Measurements from ENCODE around the gene IL12RB1.

DNA sequence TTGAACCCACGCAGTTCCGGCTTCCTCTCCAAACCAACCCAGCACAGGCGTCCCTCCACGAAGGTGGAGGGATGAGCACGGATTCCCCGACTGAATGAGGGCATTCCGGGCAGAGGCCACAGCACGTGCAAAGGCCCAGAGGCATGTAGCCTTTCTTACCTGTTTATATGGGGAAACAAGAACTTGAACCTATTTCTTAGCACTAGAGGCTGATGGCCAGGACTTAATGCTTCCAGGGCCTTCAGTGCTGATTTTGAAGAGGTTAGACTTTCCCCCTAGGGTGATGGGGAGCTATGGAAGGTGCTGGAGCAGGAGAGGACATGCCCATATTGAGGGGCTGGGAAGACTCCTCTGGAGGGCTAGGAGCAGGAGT lies 12.9 kb upstream of the IL12RB1 start:
- TF ChIP-seq, protein P1, sequence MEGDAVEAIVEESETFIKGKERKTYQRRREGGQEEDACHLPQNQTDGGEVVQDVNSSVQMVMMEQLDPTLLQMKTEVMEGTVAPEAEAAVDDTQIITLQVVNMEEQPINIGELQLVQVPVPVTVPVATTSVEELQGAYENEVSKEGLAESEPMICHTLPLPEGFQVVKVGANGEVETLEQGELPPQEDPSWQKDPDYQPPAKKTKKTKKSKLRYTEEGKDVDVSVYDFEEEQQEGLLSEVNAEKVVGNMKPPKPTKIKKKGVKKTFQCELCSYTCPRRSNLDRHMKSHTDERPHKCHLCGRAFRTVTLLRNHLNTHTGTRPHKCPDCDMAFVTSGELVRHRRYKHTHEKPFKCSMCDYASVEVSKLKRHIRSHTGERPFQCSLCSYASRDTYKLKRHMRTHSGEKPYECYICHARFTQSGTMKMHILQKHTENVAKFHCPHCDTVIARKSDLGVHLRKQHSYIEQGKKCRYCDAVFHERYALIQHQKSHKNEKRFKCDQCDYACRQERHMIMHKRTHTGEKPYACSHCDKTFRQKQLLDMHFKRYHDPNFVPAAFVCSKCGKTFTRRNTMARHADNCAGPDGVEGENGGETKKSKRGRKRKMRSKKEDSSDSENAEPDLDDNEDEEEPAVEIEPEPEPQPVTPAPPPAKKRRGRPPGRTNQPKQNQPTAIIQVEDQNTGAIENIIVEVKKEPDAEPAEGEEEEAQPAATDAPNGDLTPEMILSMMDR (IDR thresholded peaks at IDR 0.05; ENCODE audit: extremely low read depth in 1 of 2, insufficient read depth in 1 of 2, low read depth in 1 of 2, low read length in 2 of 2), result no peak
- no peak for TF ChIP-seq JUN (IDR thresholded peaks at IDR 0.05; ENCODE audit: borderline replicate concordance, insufficient read depth, insufficient read length, low read depth)

All from endothelial cell of umbilical vein (primary cell).